ENCODE data around the gene P2RY8. TPM values are rescaled to one million over a fixed set of nuclear protein-coding genes. Genes with fewer than 3 reads are reported as not detected.

P2RY8 gene
- total and polyA plus RNA-seq, 2 of the 4 experiments (the other 2 are of a cell fraction) = not detected

DNA sequence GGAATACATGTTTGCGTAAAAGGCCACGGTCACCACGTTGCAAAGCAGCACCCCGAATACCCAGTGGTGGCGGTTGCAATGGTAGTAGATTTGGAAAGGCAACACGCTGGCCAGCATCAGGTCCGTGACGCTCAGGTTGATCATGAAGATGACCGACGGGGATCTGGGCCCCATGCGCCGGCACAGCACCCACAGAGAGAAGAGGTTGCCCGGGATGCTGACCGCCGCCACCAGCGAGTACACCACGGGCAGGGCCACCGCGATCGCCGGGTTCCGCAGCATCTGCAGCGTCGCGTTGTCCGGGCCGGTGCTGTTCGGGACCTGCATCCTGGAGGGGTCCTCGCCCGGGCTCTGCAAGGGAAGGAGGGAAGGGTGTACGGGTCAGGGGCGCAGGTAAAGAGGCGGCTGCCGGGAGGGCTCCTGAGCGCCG, 70.7 kb downstream of the P2RY8 start:
- Histone ChIP-seq H2BK15ac (ENCODE audit: low read depth, low read length) (no peak overlapping the region), H2BK120ac (ENCODE audit: low read depth, low read length) (no peak overlapping the region), H3K9me3 (ENCODE audit: control insufficient read depth, insufficient read depth, low read length) (no peaks in the 10 kb centered on the region), H3K79me1 (ENCODE audit: low read depth in 1 of 2, low read length in 2 of 2) (no peaks in the 10 kb centered on the region), H3K4me2 (ENCODE audit: low read depth, low read length) (no peak overlapping the region), H2AK9ac (replicated peaks; ENCODE audit: low read depth, low read length, poor library complexity) (peak overlapping the region; percentile 28), H4K8ac (ENCODE audit: low read depth in 2 of 2, low read length in 2 of 2) (no peak overlapping the region), H2BK20ac (ENCODE audit: low read depth, low read length) (no peak overlapping the region), H3K9ac (ENCODE audit: low read depth, low read length) (no peak overlapping the region), H3K18ac (ENCODE audit: low read depth, low read length) (no peak overlapping the region), H3K4ac (ENCODE audit: low read depth, low read length) (no peak overlapping the region), H3K14ac (replicated peaks; ENCODE audit: low read depth, low read length) (no peak overlapping the region), H2AK5ac (ENCODE audit: low read depth, low read length) (no peak overlapping the region), H3K23ac (ENCODE audit: low read depth, low read length) (no peak overlapping the region), H4K91ac (ENCODE audit: insufficient read depth, low read depth, low read length) (no peak overlapping the region), H4K20me1 (ENCODE audit: insufficient read depth, low read length) (no peaks in the 10 kb centered on the region), H2AFZ (replicated peaks; ENCODE audit: low read length, poor library complexity) (no peak overlapping the region), H3K36me3 (ENCODE audit: control insufficient read depth, insufficient read depth, low read length) (no peaks in the 10 kb centered on the region), H3K4me1 (ENCODE audit: control insufficient read depth, insufficient read depth, low read length) (no peaks in the 10 kb centered on the region), H2BK5ac (ENCODE audit: low read depth, low read length, poor library complexity, severe bottlenecking) (no peak overlapping the region), H3K9me1 (ENCODE audit: insufficient read depth, low read length) (no peaks in the 10 kb centered on the region), H3K27ac (ENCODE audit: insufficient read depth, low read length) (no peak overlapping the region), H3K27me3 (ENCODE audit: control insufficient read depth, insufficient read depth, low read length) (peaks cover 7% of the 10 kb centered on the region; the same call in 1 of the 2 replicates), H3K4me3 (ENCODE audit: insufficient read depth, low read depth, low read length) (no peak overlapping the region), H4K5ac (ENCODE audit: low read depth, low read length) (no peak overlapping the region), H3K56ac (ENCODE audit: extremely low read depth, insufficient read depth, low read length) (no peak overlapping the region)
- in situ Hi-C loops (cut with MboI; ENCODE audit: low sequenced_read_pairs) (loop anchor here (25.0 kb wide), 2 partner anchors 121 to 1346 kb away; partner anchors contain the start of gene AKAP17A), dilution Hi-C loops (cut with HindIII; ENCODE audit: low sequenced_read_pairs, unreplicated experiment) (no loop called here), intact Hi-C loops (cut with micrococcal nuclease) (no loop called here)
- DNase-seq (no peak), ATAC-seq (ENCODE audit: low read depth) (no peak)
- WGBS, 2 experiments (ENCODE audit: extremely low coverage in 2 of 2, insufficient read length in 1 of 2) = 6% methylated on average over 16 of the region's 36 CpGs; no CpG with 5 or more reads in 1 of the 2 experiments
- CTCF ChIA-PET = no interaction called here
- POLR2A ChIA-PET (ENCODE audit: unreplicated experiment) = no interaction called here
- BruUV-seq (replicated peaks) = no TSS peak
- TF ChIP-seq POLR2A (IDR thresholded peaks at IDR 0.05; ENCODE audit: low read depth, low read length) (no peak), FOS (IDR thresholded peaks at IDR 0.05; ENCODE audit: low read depth, low read length) (no peak), RFX5 (IDR thresholded peaks at IDR 0.05; ENCODE audit: low read depth, low read length) (no peak), ELK1 (IDR thresholded peaks at IDR 0.05; ENCODE audit: borderline replicate concordance, low read depth, low read length) (no peak), RCOR1 (IDR thresholded peaks at IDR 0.05; ENCODE audit: insufficient replicate concordance, low read length) (no peak), RAD21 (IDR thresholded peaks at IDR 0.05; ENCODE audit: low read length) (no peak), CEBPB (IDR thresholded peaks at IDR 0.05; ENCODE audit: low read depth, low read length) (no peak), CHD1 (IDR thresholded peaks at IDR 0.05; ENCODE audit: low read depth, low read length) (no peak)
